HepG2 (cell line): ENCODE results near the gene PLIN1. TPM values are rescaled to one million over a fixed set of nuclear protein-coding genes. Genes with fewer than 3 reads are reported as not detected.

ENCODE experiments used
- ATF2 ChIP-seq: sonication (generic); formaldehyde crosslinking; IDR thresholded peaks from 2 replicates; pipeline ENCODE4 v1.4.0; 2020; ENCODE audit warnings: missing genetic modification reagents
- CBX2 ChIP-seq, 2 experiments: fragments of 200-600 bp in 1 of 2; sonication (generic); formaldehyde crosslinking in 1 of 2; IDR thresholded peaks; 2 replicates each; pipeline versions ENCODE4 v1.7.0 to v1.8.1; 2018 to 2022; ENCODE audit warnings: low read depth in 2 of 2, low read length in 1 of 2, mild to moderate bottlenecking in 1 of 2, missing genetic modification reagents in 1 of 2
- CBX5 ChIP-seq: sonication (generic); formaldehyde crosslinking; IDR thresholded peaks from 2 replicates; pipeline ENCODE4 v1.4.0; 2020; ENCODE audit warnings: missing genetic modification reagents, borderline replicate concordance
- CCAR2 ChIP-seq: fragments of 200-400 bp; formaldehyde crosslinking; optimal IDR thresholded peaks from 2 replicates; pipeline ENCODE3; 2018; ENCODE audit warnings: low read depth, mild to moderate bottlenecking, low read length, moderate library complexity
- CTCF ChIP-seq: sonication (generic); formaldehyde crosslinking; IDR thresholded peaks from 2 replicates; pipeline ENCODE4 v1.5.0; 2020; ENCODE audit warnings: mild to moderate bottlenecking, missing genetic modification reagents, moderate library complexity
- HOXA7 ChIP-seq: sonication (generic); formaldehyde crosslinking; IDR thresholded peaks from 2 replicates; pipeline ENCODE4 v1.8.1; 2022; ENCODE audit warnings: mild to moderate bottlenecking, missing genetic modification reagents, moderate library complexity
- JDP2 ChIP-seq: sonication (generic); formaldehyde crosslinking; IDR thresholded peaks from 2 replicates; pipeline ENCODE4 v1.8.1; 2022; ENCODE audit warnings: missing genetic modification reagents, borderline replicate concordance
- KDM6A ChIP-seq: IDR thresholded peaks from 2 replicates; pipeline ENCODE4 v1.6.1; 2016; ENCODE audit warnings: low read depth
- RCOR2 ChIP-seq: IDR thresholded peaks from 2 replicates; pipeline ENCODE4 v1.6.1; 2016; ENCODE audit warnings: missing biosample characterization, missing genetic modification reagents
- SMAD9 ChIP-seq: sonication (generic); formaldehyde crosslinking; IDR thresholded peaks from 2 replicates; pipeline ENCODE4 v1.5.1; 2020; ENCODE audit warnings: mild to moderate bottlenecking, missing genetic modification reagents
- ZBTB7B ChIP-seq: sonication (generic); formaldehyde crosslinking; IDR thresholded peaks from 2 replicates; pipeline ENCODE4 v1.4.0; 2020; ENCODE audit warnings: missing genetic modification reagents
- ZNF616 ChIP-seq: sonication (generic); formaldehyde crosslinking; IDR thresholded peaks from 2 replicates; pipeline ENCODE4 v1.5.0; 2020; ENCODE audit warnings: low read depth, mild to moderate bottlenecking, missing genetic modification reagents
- ZNF639 ChIP-seq: conservative IDR thresholded peaks from 2 replicates; pipeline ENCODE4 v1.6.1; 2018; ENCODE audit warnings: missing genetic modification reagents
- ZNF678 ChIP-seq: sonication (generic); formaldehyde crosslinking; IDR thresholded peaks from 2 replicates; pipeline ENCODE4 v1.4.0; 2020; ENCODE audit warnings: mild to moderate bottlenecking, missing genetic modification reagents
- ZNF746 ChIP-seq: sonication (generic); formaldehyde crosslinking; IDR thresholded peaks from 2 replicates; pipeline ENCODE4 v1.8.0; 2022; ENCODE audit warnings: mild to moderate bottlenecking, missing genetic modification reagents
- ZNF792 ChIP-seq: IDR thresholded peaks from 2 replicates; pipeline ENCODE4 v1.6.1; 2016
- ZNF883 ChIP-seq: sonication (generic); formaldehyde crosslinking; IDR thresholded peaks from 2 replicates; pipeline ENCODE4 v1.5.1; 2020; ENCODE audit warnings: mild to moderate bottlenecking, missing genetic modification reagents; ENCODE audit errors: not compliant biosample characterization
- polyA plus RNA-seq, 8 experiments: library from polyadenylated mRNA; depleted of rRNA in 3 of 8; stranded (reverse) in 7 of 8; unstranded in 1 of 8; fragments of >200 nt; fragmentation: Illumina TruSeq in 4 of 8; extraction: Trizol in 4 of 8; gene quantifications; 2 replicates each; pipeline versions ENCODE4 v1.2.1 to v1.2.3, GENCODE V29; 2011 to 2016; ENCODE audit warnings: low read depth in 4 of 8, missing spikeins in 1 of 8, mixed read lengths in 1 of 8; ENCODE audit not compliant: insufficient read depth in 1 of 8
- total RNA-seq, 5 experiments: library from RNA; depleted of rRNA; stranded (reverse); fragments of >200 nt; fragmentation: Illumina TruSeq; extraction: Trizol; gene quantifications; 2 replicates each; pipeline ENCODE4 v1.2.3, GENCODE V29; 2016; ENCODE audit warnings: low read depth in 1 of 5
- TF ChIP-seq, protein P1 (sequence below): fragments of 450-650 bp; IDR thresholded peaks from 2 replicates; pipeline ENCODE4 v1.6.1; 2016
- TF ChIP-seq, protein P2 (sequence below): IDR thresholded peaks from 2 replicates; pipeline ENCODE4 v1.6.1; 2016; ENCODE audit warnings: mild to moderate bottlenecking, missing biosample characterization, missing genetic modification reagents
- TF ChIP-seq, protein P3 (sequence below): sonication (generic); formaldehyde crosslinking; conservative IDR thresholded peaks from 2 replicates; pipeline ENCODE4 v1.8.0; 2022; ENCODE audit warnings: mild to moderate bottlenecking, moderate library complexity, missing genetic modification reagents

The PLIN1 gene
- total and polyA plus RNA-seq, 2 of the 13 experiments (the other 11 are each of a cell fraction or from before 2014, with no cell fraction given): 0.74 to 1.2 TPM

- TF ChIP-seq, protein P1, sequence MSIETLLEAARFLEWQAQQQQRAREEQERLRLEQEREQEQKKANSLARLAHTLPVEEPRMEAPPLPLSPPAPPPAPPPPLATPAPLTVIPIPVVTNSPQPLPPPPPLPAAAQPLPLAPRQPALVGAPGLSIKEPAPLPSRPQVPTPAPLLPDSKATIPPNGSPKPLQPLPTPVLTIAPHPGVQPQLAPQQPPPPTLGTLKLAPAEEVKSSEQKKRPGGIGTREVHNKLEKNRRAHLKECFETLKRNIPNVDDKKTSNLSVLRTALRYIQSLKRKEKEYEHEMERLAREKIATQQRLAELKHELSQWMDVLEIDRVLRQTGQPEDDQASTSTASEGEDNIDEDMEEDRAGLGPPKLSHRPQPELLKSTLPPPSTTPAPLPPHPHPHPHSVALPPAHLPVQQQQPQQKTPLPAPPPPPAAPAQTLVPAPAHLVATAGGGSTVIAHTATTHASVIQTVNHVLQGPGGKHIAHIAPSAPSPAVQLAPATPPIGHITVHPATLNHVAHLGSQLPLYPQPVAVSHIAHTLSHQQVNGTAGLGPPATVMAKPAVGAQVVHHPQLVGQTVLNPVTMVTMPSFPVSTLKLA: no peak
- no peak for TF ChIP-seq ZNF792 (CRISPR knock-in tag)
- no peak for TF ChIP-seq KDM6A
- TF ChIP-seq HOXA7 (CRISPR knock-in tag): no peak
- peak; percentile 82 for TF ChIP-seq ZNF883 (CRISPR knock-in tag)
- no peak for TF ChIP-seq ZNF746
- no peak for TF ChIP-seq CBX2 (IDR thresholded peaks at IDR 0.05; ENCODE audit: low read depth, low read length)
- TF ChIP-seq CBX2 (CRISPR knock-in tag; IDR thresholded peaks at IDR 0.05; ENCODE audit: low read depth): no peak
- no peak for TF ChIP-seq CTCF (CRISPR knock-in tag)
- TF ChIP-seq, protein P2, sequence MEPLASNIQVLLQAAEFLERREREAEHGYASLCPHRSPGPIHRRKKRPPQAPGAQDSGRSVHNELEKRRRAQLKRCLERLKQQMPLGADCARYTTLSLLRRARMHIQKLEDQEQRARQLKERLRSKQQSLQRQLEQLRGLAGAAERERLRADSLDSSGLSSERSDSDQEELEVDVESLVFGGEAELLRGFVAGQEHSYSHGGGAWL (CRISPR knock-in tag): peak; percentile 56; the same call in 1 of the 2 replicates
- no peak for TF ChIP-seq SMAD9
- TF ChIP-seq ATF2 (CRISPR knock-in tag): no peak
- peak; percentile 11; the same call in 1 of the 2 replicates for TF ChIP-seq CBX5
- 0 out of 2 replicates have a peak, but pooled peaks have one; percentile 50 for TF ChIP-seq ZBTB7B
- no peak for TF ChIP-seq ZNF616 (CRISPR knock-in tag)
- no peak for TF ChIP-seq CCAR2
- TF ChIP-seq, protein P3, sequence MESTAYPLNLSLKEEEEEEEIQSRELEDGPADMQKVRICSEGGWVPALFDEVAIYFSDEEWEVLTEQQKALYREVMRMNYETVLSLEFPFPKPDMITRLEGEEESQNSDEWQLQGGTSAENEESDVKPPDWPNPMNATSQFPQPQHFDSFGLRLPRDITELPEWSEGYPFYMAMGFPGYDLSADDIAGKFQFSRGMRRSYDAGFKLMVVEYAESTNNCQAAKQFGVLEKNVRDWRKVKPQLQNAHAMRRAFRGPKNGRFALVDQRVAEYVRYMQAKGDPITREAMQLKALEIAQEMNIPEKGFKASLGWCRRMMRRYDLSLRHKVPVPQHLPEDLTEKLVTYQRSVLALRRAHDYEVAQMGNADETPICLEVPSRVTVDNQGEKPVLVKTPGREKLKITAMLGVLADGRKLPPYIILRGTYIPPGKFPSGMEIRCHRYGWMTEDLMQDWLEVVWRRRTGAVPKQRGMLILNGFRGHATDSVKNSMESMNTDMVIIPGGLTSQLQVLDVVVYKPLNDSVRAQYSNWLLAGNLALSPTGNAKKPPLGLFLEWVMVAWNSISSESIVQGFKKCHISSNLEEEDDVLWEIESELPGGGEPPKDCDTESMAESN (CRISPR knock-in tag): peak; percentile 52; the same call in 1 of the 2 replicates
- no peak for TF ChIP-seq JDP2
- TF ChIP-seq ZNF639 (CRISPR knock-in tag): peak; percentile 63; the same call in 1 of the 2 replicates
- TF ChIP-seq RCOR2: no peak
- TF ChIP-seq ZNF678 (CRISPR knock-in tag): 0 out of 2 replicates have a peak, but pooled peaks have one; percentile 59
Observed at GRCh38 chr15:89690276-89691218, 11.4 kb upstream of the PLIN1 start, which contains the start of the genes PEX11A and WDR93 (continued).
